DMS79 (cell line): ENCODE data around the gene SAMD8.
"Not testable (repeated sequence)": the region's sequence is repeated elsewhere in the genome, so short reads cannot be mapped to it uniquely, and the experiment has no call there.

Source experiments
- DNase-seq: peaks from one replicate; lab custom pipeline; 2025; lab: John Stamatoyannopoulos, UW

SAMD8 gene

DNA sequence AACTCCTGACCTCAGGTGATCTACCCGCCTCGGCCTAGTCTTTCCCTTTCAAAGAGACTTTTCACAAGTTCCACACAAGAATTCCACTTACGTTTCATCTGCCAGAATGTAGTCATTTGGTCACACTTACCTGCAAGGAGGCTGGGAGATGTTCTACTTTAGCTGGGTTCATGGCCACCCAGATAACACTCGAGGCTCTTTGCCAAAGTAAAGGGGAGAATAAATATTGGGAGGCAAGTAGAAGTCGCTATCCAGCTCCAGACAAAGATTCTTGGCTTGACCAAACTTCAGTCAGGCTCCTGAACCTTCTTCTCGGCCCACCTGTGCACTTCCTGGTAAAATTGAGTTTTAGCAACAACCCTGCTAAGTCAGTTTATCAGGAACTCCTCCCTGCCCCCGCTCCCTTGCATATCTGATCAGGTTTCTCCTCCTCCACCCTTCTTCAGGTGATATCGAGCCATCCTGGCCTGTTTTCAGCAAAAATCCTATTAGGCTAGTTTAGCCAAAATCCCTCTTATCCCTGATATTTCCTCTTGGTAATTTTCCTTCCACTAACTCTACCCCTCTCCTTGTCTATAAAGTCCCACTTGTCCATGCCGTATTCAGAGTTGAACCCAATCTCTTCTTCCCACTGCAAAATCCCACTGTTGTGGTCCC, 25.1 kb upstream of the SAMD8 start:
- DNase-seq: no peak

- no peak for DNase-seq
Observed at GRCh38 chr10:75088640-75089039, 22.8 kb upstream of the SAMD8 start.

DNA sequence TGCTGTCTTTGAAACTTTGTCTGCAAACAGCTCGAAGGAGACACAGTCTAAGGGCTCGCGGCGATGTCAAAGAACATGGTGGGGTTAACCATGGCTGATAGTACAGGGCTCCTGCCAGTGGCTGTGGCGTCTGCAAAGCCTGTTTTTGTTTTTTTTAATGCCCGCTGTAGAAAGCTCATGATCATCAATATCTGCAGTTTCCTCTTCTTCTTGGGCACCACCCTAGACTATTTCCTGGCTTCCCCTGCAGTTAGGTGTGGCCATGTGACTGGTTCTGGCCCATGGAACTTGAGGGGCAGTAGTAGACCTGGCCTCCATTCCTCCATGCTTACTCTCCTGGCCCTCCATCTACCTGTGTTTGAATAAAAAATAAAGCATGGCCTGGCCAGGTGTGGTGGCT, 21.8 kb upstream of the SAMD8 start:
- DNase-seq: no peak

DNA sequence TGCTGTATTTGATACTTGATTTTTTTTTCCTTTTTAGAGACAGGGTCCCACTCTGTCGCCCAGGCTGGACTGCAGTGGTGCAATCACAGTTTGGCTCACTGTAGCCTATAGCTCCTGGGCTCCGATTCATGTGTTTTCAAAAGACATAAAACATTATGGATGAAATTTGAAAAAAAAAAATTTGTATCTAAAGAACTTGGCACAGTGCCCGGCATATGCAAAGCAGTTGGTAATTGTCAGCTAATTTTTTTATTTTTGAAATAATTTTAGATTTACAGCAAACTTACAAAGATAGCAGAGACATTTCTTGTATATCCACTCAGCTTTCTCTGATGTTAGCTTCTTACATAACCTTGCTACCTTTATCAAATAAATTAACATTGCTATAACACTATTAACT, 20.3 kb upstream of the SAMD8 start:
- DNase-seq: no peak

DNA sequence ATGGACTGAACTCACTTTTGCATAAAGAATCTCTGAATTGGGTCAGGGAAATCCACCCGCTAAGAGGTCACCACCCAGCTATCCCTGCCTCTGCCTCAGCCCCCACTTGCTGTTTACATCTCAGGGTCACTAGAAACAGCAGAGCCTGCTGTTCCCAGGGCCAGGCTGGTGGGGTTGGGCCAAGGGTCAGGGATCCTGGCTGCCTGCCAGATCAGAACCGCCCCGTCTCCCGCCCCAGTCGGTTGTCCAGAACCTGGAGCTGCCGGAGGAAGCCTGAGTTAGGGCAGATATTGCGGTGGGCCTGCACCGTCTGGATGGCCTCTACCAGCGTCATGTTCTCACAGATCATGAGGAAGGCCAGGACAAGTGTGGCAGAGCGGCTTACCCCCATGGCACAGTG, 17.0 kb upstream of the SAMD8 start:
- DNase-seq: no peak

GRCh38 chr10:75095631-75096030, 15.8 kb upstream of the SAMD8 start:
- DNase-seq: no peak

DNA sequence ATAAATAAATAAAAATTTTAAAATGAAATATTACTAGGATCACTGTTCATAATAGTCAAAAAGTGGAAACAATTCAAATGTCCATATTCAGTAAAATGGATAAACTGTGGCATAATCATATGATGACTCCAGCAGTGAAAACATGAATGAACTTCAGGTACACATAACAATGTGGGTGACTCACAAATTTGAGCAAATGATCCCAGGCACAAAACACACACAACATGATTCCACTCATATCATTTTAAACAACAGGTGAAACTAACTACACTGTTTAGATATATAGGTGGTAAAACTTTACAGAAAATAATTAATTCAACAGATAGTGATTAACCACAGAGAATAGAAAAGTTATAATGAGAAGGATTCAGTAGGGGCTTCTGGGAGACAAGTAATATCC, 14.7 kb upstream of the SAMD8 start:
- no peak for DNase-seq

GRCh38 chr10:75097666-75098285, 13.7 kb upstream of the SAMD8 start:
- DNase-seq: no peak

GRCh38 chr10:75098902-75099673, 12.4 kb upstream of the SAMD8 start:
- DNase-seq: no peak

- DNase-seq: no peak
Observed at GRCh38 chr10:75099952-75100763, 11.3 kb upstream of the SAMD8 start.

GRCh38 chr10:75100764-75101291, 10.6 kb upstream of the SAMD8 start:
- no peak for DNase-seq

- DNase-seq: no peak
Observed at GRCh38 chr10:75101416-75102251, 9.8 kb upstream of the SAMD8 start.

GRCh38 chr10:75102830-75103673, 8.4 kb upstream of the SAMD8 start:
- no peak for DNase-seq

GRCh38 chr10:75103881-75104686, 7.4 kb upstream of the SAMD8 start:
- no peak for DNase-seq

DNA sequence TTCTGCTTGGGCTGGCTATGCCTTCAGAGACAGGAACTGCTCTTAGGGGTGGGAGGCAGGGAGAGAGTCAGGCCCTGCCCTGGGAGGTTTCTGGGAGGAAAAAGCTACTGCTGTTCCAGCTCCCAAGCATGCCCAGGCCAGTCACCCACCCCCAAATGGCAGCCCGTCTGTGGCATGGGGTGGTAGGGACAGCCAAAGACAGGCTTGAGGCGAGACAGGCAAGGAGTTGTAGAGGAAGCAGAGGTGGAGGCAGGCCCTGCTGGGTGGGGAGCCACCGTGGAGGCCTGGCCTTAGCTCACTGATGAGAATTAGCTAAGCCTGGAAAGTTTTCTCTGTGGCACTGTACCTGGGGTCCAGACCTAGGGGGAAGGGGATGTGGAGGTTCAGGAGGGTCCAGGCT, 6.6 kb upstream of the SAMD8 start:
- no peak for DNase-seq

DNA sequence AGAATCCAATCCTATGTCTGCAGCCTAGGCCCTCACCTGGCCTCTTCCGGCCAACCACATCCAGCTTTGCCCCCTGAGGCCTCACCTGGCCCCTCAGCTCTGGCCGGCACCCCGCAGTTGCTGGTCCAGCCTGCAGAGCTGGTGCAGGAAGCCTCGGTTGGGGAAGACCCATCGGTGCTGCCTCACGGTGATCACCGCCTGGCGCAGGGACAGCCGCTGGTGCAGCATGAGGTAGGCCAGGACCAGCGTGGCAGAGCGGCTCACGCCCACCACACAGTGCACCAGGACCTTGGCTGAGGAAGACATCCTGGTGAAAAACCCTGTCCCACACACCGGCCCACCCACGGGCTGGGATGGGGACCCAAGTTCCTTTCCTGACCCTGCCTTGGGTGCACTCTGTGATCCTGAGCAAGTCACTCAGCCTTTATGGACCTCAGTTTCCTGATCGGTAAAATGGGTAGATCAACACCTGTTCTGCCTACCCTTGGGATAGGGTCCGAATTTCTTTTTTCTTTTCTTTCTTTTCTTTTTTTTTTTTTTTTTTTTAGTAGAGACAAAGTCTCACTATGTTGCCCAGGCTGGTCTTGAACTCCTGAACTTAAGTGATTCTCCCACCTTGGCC, 5.8 kb upstream of the SAMD8 start:
- DNase-seq: no peak

- DNase-seq: no peak
Observed at GRCh38 chr10:75106242-75106641, 5.2 kb upstream of the SAMD8 start.

DNA sequence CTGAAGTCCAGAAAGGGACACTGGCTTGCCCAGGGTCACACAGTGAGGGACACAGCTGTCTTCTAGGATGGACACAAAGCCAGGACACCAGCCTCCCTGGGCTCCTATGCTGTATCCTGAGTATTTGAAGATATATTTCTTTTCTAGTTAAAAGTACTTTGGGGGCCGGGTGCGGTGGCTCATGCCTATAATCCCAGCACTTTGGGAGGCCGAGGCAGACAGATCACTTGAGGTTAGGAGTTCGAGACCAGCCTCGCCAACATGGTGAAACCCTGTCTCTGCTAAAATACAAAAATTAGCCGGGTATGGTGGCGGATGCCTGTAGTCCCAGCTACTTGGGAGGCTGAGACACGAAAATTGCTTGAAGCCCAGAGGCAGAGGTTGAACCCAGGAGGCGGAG, 4.6 kb upstream of the SAMD8 start:
- not testable (repeated sequence) for DNase-seq
